Breast epithelium (tissue), 3 donors: Measurements from ENCODE around the gene FTO.

Experiments
- POLR2AphosphoS5 ChIP-seq, 3 donors: sonication (generic); formaldehyde crosslinking; IDR thresholded peaks; one replicate each; pipeline ENCODE4 v1.6.1; 2017; ENCODE audit warnings: antibody characterized with exemption in 3 of 3
- TF ChIP-seq, protein P1 (sequence below), 3 donors: fragments of 450-650 bp; IDR thresholded peaks; one replicate each; pipeline ENCODE4 v1.5.1; 2016 to 2017; ENCODE audit warnings: antibody characterized with exemption in 3 of 3, mild to moderate bottlenecking in 3 of 3, moderate library complexity in 3 of 3

DNA sequence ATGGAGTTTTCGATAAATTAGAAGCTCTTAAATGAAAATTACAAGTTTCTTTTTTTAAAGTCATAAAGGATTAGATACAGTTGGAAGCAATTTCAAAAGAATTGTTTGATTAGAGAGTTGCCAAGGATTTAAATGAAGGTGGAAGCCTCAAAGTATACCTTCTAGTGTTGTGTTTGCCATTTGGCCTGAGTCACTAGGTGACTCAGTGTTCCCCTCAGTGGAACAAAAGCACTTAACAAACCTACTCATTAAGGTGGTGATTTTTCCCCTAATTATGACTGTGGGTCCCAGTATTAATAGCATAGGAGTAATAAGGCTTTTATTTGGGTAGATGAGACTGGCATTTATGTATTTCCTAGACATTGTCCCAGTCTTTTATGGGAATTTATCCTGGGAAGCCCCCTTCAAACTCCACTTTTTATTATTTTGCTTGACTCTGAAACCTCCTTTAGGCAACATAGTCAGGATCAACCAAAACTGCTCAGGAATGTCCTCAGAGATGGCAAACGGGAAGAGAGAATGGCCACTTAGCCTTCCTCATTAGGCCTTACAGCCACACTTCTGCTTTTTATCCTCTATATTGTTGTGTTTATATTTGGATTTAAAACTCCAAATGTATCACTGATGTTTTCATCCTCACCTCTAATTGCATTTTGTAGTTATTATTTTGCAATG is 161.0 kb downstream of the FTO start:
- no peak for TF ChIP-seq POLR2AphosphoS5 (IDR thresholded peaks at IDR 0.05)
- TF ChIP-seq, protein P1, sequence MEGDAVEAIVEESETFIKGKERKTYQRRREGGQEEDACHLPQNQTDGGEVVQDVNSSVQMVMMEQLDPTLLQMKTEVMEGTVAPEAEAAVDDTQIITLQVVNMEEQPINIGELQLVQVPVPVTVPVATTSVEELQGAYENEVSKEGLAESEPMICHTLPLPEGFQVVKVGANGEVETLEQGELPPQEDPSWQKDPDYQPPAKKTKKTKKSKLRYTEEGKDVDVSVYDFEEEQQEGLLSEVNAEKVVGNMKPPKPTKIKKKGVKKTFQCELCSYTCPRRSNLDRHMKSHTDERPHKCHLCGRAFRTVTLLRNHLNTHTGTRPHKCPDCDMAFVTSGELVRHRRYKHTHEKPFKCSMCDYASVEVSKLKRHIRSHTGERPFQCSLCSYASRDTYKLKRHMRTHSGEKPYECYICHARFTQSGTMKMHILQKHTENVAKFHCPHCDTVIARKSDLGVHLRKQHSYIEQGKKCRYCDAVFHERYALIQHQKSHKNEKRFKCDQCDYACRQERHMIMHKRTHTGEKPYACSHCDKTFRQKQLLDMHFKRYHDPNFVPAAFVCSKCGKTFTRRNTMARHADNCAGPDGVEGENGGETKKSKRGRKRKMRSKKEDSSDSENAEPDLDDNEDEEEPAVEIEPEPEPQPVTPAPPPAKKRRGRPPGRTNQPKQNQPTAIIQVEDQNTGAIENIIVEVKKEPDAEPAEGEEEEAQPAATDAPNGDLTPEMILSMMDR (IDR thresholded peaks at IDR 0.05), result no peak
